ENCODE measurements around the gene FLRT2. TPM values are rescaled to one million over a fixed set of nuclear protein-coding genes. Genes with fewer than 3 reads are reported as not detected.

FLRT2 gene
- 49.3 to 74.4 TPM (median 69.2 TPM) in 3 replicates for polyA plus RNA-seq
- 55.8 TPM for polyA plus RNA-seq (2011; ENCODE audit: low read depth)
- 22.2 and 23.3 TPM in 2 replicates for polyA plus RNA-seq (2011; cell fraction: cytosol; rRNA removed)
- polyA plus RNA-seq (2011; cell fraction: nucleus; rRNA removed), result 229 and 258 TPM in 2 replicates
- polyA plus RNA-seq (2012; ENCODE audit: low replicate concordance), result 29.4 and 43.2 TPM in 2 replicates
- polyA minus RNA-seq, result 63.4 to 138 TPM (median 138 TPM) in 3 replicates
- 50.3 TPM for polyA minus RNA-seq (2011; cell fraction: cytosol; rRNA and poly(A)+ RNA removed)
- polyA minus RNA-seq (2011; cell fraction: nucleus; rRNA and poly(A)+ RNA removed), result 292 and 345 TPM in 2 replicates

- DNase-seq (ENCODE audit: low read depth, low spot score) (no peak), FAIRE-seq (peak; percentile 53)
- H3K27me3 ChIP-seq (ENCODE audit: control insufficient read depth, extremely low read depth, insufficient read depth, low read length), result no peaks in the 10 kb centered on the region
- no peaks in the 10 kb centered on the region for H3K9me1 ChIP-seq (ENCODE audit: control insufficient read depth, extremely low read depth, insufficient read depth, low read length)
- H3K36me3 ChIP-seq (ENCODE audit: control insufficient read depth in 2 of 2, extremely low read depth in 1 of 2, insufficient read depth in 2 of 2, low read length in 2 of 2), result no peaks in the 10 kb centered on the region
- no peaks in the 10 kb centered on the region for H3K9me3 ChIP-seq (ENCODE audit: control insufficient read depth, low read depth, low read length)
- H3K4me3 ChIP-seq (ENCODE audit: control insufficient read depth in 2 of 3, extremely low read depth in 1 of 3, insufficient read depth in 2 of 3, low read depth in 1 of 3, low read length in 3 of 3), result peak within 1 kb of the TSS; percentile 72 to 85 (median 85)
- no peaks in the 10 kb centered on the region for H4K20me1 ChIP-seq (ENCODE audit: control insufficient read depth, extremely low read depth, insufficient read depth, low read length)
- peaks cover 43% of the 10 kb centered on the region for H3K79me2 ChIP-seq (ENCODE audit: control insufficient read depth, insufficient read depth, low read length)
- dilution Hi-C loops (cut with MboI; ENCODE audit: extremely low pct_ligation_motif_present, low sequenced_read_pairs), result no loop called here
- H2AFZ ChIP-seq (ENCODE audit: control insufficient read depth, low read length), result peak within 1 kb of the TSS; percentile 93
- peak within 1 kb of the TSS; percentile 96 for H3K4me2 ChIP-seq (ENCODE audit: control insufficient read depth, extremely low read depth, insufficient read depth, low read depth, low read length)
- H3K27ac ChIP-seq (ENCODE audit: control insufficient read depth, insufficient read depth, low read length), result peak within 1 kb of the TSS; percentile 86
- no peak for TF ChIP-seq EZH2 (IDR thresholded peaks at IDR 0.05; ENCODE audit: low read length)
- TF ChIP-seq, protein P1, sequence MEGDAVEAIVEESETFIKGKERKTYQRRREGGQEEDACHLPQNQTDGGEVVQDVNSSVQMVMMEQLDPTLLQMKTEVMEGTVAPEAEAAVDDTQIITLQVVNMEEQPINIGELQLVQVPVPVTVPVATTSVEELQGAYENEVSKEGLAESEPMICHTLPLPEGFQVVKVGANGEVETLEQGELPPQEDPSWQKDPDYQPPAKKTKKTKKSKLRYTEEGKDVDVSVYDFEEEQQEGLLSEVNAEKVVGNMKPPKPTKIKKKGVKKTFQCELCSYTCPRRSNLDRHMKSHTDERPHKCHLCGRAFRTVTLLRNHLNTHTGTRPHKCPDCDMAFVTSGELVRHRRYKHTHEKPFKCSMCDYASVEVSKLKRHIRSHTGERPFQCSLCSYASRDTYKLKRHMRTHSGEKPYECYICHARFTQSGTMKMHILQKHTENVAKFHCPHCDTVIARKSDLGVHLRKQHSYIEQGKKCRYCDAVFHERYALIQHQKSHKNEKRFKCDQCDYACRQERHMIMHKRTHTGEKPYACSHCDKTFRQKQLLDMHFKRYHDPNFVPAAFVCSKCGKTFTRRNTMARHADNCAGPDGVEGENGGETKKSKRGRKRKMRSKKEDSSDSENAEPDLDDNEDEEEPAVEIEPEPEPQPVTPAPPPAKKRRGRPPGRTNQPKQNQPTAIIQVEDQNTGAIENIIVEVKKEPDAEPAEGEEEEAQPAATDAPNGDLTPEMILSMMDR (optimal IDR thresholded peaks at IDR 0.05 in 1 of 3, IDR thresholded peaks at IDR 0.05 in 1 of 3, conservative IDR thresholded peaks at IDR 0.05 in 1 of 3; ENCODE audit: extremely low read depth in 1 of 3, insufficient read depth in 2 of 3, low read length in 3 of 3), result no peak
- H3K9ac ChIP-seq (ENCODE audit: control insufficient read depth, extremely low read depth, insufficient read depth, low read length), result peak within 1 kb of the TSS; percentile 88
- H3K4me1 ChIP-seq (ENCODE audit: control insufficient read depth, extremely low read depth, insufficient read depth, low read length), result peaks cover 20% of the 10 kb centered on the region
Measured at GRCh38 chr14:85529803-85530574, at the start of gene FLRT2. TSS of gene FLRT2 (plus strand) at chr14:85530144. CDS start at chr14:85621515, 91,371 bp downstream.

GRCh38 chr14:85481471-85481870 lies 48.5 kb upstream of the FLRT2 start:
- Histone ChIP-seq H3K27me3 (ENCODE audit: control insufficient read depth, extremely low read depth, insufficient read depth, low read length) (no peaks in the 10 kb centered on the region), H3K9ac (ENCODE audit: control insufficient read depth, extremely low read depth, insufficient read depth, low read length) (no peak overlapping the region)
- FAIRE-seq, result no peak

More at GRCh38 chr14:85481471-85481870, 48.5 kb upstream of the FLRT2 start:
- Histone ChIP-seq H3K36me3 (ENCODE audit: control insufficient read depth in 2 of 2, extremely low read depth in 1 of 2, insufficient read depth in 2 of 2, low read length in 2 of 2) (no peaks in the 10 kb centered on the region), H3K79me2 (ENCODE audit: control insufficient read depth, insufficient read depth, low read length) (no peaks in the 10 kb centered on the region), H3K4me3 (ENCODE audit: control insufficient read depth in 2 of 3, extremely low read depth in 1 of 3, insufficient read depth in 2 of 3, low read depth in 1 of 3, low read length in 3 of 3) (no peak overlapping the region), H3K27ac (ENCODE audit: control insufficient read depth, insufficient read depth, low read length) (no peak overlapping the region), H3K9me1 (ENCODE audit: control insufficient read depth, extremely low read depth, insufficient read depth, low read length) (no peaks in the 10 kb centered on the region), H3K9me3 (ENCODE audit: control insufficient read depth, low read depth, low read length) (no peaks in the 10 kb centered on the region), H3K4me1 (ENCODE audit: control insufficient read depth, extremely low read depth, insufficient read depth, low read length) (no peaks in the 10 kb centered on the region), H2AFZ (ENCODE audit: control insufficient read depth, low read length) (no peak overlapping the region), H4K20me1 (ENCODE audit: control insufficient read depth, extremely low read depth, insufficient read depth, low read length) (no peaks in the 10 kb centered on the region), H3K4me2 (ENCODE audit: control insufficient read depth, extremely low read depth, insufficient read depth, low read depth, low read length) (no peak overlapping the region)
- dilution Hi-C loops (cut with MboI; ENCODE audit: extremely low pct_ligation_motif_present, low sequenced_read_pairs), result no loop called here
- DNase-seq (ENCODE audit: low read depth, low spot score), result no peak
- no peak for TF ChIP-seq EZH2 (IDR thresholded peaks at IDR 0.05; ENCODE audit: low read length)
- TF ChIP-seq, protein P1 (optimal IDR thresholded peaks at IDR 0.05 in 1 of 3, IDR thresholded peaks at IDR 0.05 in 1 of 3, conservative IDR thresholded peaks at IDR 0.05 in 1 of 3; ENCODE audit: extremely low read depth in 1 of 3, insufficient read depth in 2 of 3, low read length in 3 of 3), result no peak
